Tibial artery (tissue), 4 donors: Measurements from ENCODE around the gene SCIN.
"Not testable (repeated sequence)": the region's sequence is repeated elsewhere in the genome, so short reads cannot be mapped to it uniquely, and the experiment has no call there.

Experiments
- DNase-seq, 2 donors: peaks; one replicate each; pipeline ENCODE4 v3.0.0-alpha.2; 2019
- H3K27ac ChIP-seq, 2 donors: fragments of 200-600 bp; sonication (generic) in 1 of 2; 1 replicate in 1 of 2; 2 replicates in 1 of 2; pipeline ENCODE4 v1.5.1; 2018 to 2019; ENCODE audit warnings: mild to moderate bottlenecking in 1 of 2
- H3K27me3 ChIP-seq, 2 donors: fragments of 200-600 bp; sonication (generic) in 1 of 2; one replicate each; pipeline versions ENCODE4 v1.5.1 to v1.6.0; 2016 to 2019
- H3K36me3 ChIP-seq, 3 donors: fragments of 200-600 bp; sonication (generic) in 2 of 3; one replicate each; pipeline ENCODE4 v1.5.1; 2016 to 2019; ENCODE audit warnings: mild to moderate bottlenecking in 2 of 3
- H3K4me1 ChIP-seq, 4 donors: fragments of 200-600 bp; sonication (generic) in 2 of 4; 1 replicate in 3 of 4; 2 replicates in 1 of 4; pipeline ENCODE4 v1.5.1; 2016 to 2019
- H3K4me3 ChIP-seq, 2 donors: fragments of 200-600 bp; sonication (generic) in 1 of 2; 1 replicate in 1 of 2; 2 replicates in 1 of 2; pipeline ENCODE4 v1.5.1; 2018 to 2019; ENCODE audit warnings: mild to moderate bottlenecking in 2 of 2
- H3K9me3 ChIP-seq, 3 donors: fragments of 200-600 bp; sonication (generic) in 1 of 3; one replicate each; pipeline ENCODE4 v1.5.1; 2016 to 2019
- intact Hi-C: fragments of 100-400 bp; cut with DNase I; formaldehyde crosslinking; loops from one replicate; pipeline ENCODE4 v1.15.0; 2023; ENCODE audit warnings: low total_unique reads
- TF ChIP-seq, protein P1 (sequence below), 2 experiments: fragments of 200-600 bp in 1 of 2; fragments of 450-650 bp in 1 of 2; IDR thresholded peaks; one replicate each; pipeline ENCODE4 v1.5.1; 2017 to 2019; ENCODE audit warnings: antibody characterized with exemption in 2 of 2, mild to moderate bottlenecking in 1 of 2, moderate library complexity in 1 of 2

Gene SCIN

GRCh38 chr7:12653110-12653509, 82.6 kb downstream of the SCIN start:
- Histone ChIP-seq H3K27ac (no peak overlapping the region), H3K4me1 (no peaks in the 10 kb centered on the region), H3K27me3 (no peaks in the 10 kb centered on the region), H3K36me3 (no peaks in the 10 kb centered on the region), H3K4me3 (no peak overlapping the region), H3K9me3 (no peaks in the 10 kb centered on the region)
- intact Hi-C loops = no loop called here
- DNase-seq = no peak
- TF ChIP-seq, protein P1, sequence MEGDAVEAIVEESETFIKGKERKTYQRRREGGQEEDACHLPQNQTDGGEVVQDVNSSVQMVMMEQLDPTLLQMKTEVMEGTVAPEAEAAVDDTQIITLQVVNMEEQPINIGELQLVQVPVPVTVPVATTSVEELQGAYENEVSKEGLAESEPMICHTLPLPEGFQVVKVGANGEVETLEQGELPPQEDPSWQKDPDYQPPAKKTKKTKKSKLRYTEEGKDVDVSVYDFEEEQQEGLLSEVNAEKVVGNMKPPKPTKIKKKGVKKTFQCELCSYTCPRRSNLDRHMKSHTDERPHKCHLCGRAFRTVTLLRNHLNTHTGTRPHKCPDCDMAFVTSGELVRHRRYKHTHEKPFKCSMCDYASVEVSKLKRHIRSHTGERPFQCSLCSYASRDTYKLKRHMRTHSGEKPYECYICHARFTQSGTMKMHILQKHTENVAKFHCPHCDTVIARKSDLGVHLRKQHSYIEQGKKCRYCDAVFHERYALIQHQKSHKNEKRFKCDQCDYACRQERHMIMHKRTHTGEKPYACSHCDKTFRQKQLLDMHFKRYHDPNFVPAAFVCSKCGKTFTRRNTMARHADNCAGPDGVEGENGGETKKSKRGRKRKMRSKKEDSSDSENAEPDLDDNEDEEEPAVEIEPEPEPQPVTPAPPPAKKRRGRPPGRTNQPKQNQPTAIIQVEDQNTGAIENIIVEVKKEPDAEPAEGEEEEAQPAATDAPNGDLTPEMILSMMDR (IDR thresholded peaks at IDR 0.05) = no peak

- Histone ChIP-seq H3K4me1 (no peaks in the 10 kb centered on the region), H3K4me3 (no peak overlapping the region), H3K27me3 (no peaks in the 10 kb centered on the region), H3K27ac (no peak overlapping the region), H3K36me3 (no peaks in the 10 kb centered on the region), H3K9me3 (no peaks in the 10 kb centered on the region)
- TF ChIP-seq, protein P1 (IDR thresholded peaks at IDR 0.05) = no peak
- DNase-seq = no peak
- intact Hi-C loops = no loop called here
Measured at GRCh38 chr7:12653518-12653917, 83.0 kb downstream of the SCIN start.

GRCh38 chr7:12655161-12655560, 84.6 kb downstream of the SCIN start:
- no peak overlapping the region for H3K27ac ChIP-seq
- H3K4me1 ChIP-seq = no peaks in the 10 kb centered on the region
- H3K9me3 ChIP-seq = no peaks in the 10 kb centered on the region
- no peaks in the 10 kb centered on the region for H3K36me3 ChIP-seq
- no peak overlapping the region for H3K4me3 ChIP-seq
- H3K27me3 ChIP-seq = no peaks in the 10 kb centered on the region
- DNase-seq = no peak
- intact Hi-C loops = no loop called here
- TF ChIP-seq, protein P1 (IDR thresholded peaks at IDR 0.05) = no peak

DNA sequence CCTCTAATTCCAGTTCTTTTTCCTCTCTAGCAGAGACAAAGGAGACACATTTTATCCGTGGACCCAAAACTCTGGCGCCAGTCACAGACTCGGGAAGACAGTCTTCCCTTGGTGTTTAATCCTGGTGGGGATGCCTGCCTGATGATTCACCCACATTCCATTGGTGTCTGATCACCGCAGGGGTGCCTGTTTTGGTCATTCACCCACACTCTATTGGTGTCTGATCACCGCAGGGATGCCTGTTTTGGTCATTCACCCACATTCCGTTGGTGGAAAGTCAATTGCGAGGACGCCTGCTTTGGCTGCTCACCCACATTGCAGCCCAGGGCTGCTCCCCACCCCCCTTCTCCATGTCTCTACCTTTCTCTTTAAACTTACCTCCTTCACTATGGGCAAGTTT, 89.9 kb downstream of the SCIN start:
- H3K9me3 ChIP-seq, H3K27ac ChIP-seq, intact Hi-C loops, H3K4me1 ChIP-seq, H3K27me3 ChIP-seq, H3K36me3 ChIP-seq, DNase-seq, H3K4me3 ChIP-seq: not testable (repeated sequence)

DNA sequence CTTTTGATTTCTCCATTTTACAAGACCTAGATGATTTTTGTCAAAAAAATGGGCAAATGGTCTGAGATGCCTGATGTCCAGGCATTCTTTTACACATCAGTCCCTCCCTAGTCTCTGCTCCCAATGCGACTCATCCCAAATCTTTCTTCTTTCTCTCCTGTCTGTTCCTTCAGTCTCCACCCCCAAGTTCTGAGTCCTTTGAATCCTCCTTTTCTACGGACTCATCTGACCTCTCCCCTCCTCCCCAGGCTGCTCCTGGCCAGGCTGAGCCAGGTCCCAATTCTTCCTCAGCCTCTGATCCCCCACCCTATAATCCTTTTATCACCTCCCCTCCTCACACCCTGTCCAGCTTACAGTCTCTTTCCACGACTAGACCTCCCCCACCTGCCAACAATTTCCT, 90.5 kb downstream of the SCIN start:
- DNase-seq, H3K27ac ChIP-seq, intact Hi-C loops, H3K36me3 ChIP-seq, H3K27me3 ChIP-seq, H3K4me3 ChIP-seq, H3K4me1 ChIP-seq, H3K9me3 ChIP-seq: not testable (repeated sequence)

DNA sequence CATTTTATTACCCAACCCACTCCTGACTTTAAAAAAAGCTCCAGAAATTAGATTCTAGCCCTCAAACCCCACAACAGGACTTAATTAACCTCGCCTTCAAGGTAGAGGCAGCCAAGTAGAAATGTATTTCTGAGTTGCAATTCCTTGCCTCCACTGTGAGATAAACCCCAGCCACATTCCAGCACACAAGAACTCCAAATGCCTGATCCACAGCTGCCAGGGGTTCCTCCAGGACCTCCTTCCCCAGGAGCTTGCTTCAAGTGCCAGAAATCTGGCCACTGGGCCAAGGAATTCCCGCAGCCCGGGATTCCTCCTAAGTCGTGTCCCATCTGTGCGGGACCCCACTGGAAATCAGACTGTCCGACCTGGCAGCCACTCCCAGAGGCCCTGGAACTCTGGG, 91.1 kb downstream of the SCIN start:
- Histone ChIP-seq H3K27ac (no peak overlapping the region), H3K9me3 (no peaks in the 10 kb centered on the region), H3K4me3 (no peak overlapping the region), H3K4me1 (no peaks in the 10 kb centered on the region), H3K27me3 (no peaks in the 10 kb centered on the region), H3K36me3 (no peaks in the 10 kb centered on the region)
- DNase-seq = no peak
- intact Hi-C loops = no loop called here
- TF ChIP-seq, protein P1 (IDR thresholded peaks at IDR 0.05) = no peak

DNA sequence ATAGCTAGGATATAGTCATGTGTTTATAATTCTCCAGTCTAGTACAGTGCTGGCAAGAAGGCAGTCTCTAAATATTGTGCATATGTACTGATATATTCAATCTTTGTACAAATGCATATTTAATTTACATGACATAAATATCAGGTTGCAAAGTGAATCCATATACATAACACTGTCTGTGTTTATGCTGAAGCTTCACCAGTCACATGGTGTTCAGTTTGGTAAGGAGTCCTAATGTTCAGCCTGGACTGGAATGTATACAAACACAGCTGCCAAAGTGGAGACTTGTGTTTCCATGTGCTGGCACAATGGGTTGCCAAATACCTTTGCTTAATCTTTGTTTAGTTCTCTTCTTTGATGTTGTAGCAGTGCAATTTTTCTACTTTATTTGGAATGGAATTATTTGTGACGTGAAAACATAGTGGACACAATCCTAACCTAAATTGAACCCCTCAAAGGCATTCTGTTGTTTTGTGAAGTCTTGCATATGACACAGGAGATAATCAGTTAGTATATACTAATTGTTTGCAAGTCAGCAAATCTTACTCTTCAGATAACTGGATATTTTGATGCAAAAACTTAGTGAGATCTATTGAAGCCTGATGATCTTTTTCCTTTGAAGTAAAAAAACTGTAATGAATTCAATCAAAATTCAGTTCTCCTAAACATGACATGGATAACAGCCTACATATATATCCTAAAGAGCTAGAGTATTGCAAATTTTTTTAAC, 99.6 kb downstream of the SCIN start:
- TF ChIP-seq, protein P1 (IDR thresholded peaks at IDR 0.05) = no peak
- Histone ChIP-seq H3K4me1 (no peaks in the 10 kb centered on the region), H3K4me3 (no peak overlapping the region), H3K9me3 (no peaks in the 10 kb centered on the region), H3K27ac (no peak overlapping the region), H3K36me3 (no peaks in the 10 kb centered on the region), H3K27me3 (no peaks in the 10 kb centered on the region)
- DNase-seq = no peak
- intact Hi-C loops = no loop called here
